CMK (cell line): ENCODE data around the gene OSBPL9.
"Not testable (repeated sequence)": the region's sequence is repeated elsewhere in the genome, so short reads cannot be mapped to it uniquely, and the experiment has no call there.

Source experiments
- DNase-seq: peaks from one replicate; pipeline ENCODE4 v3.0.0-alpha.2; 2010; ENCODE audit warnings: low read depth

Gene OSBPL9

GRCh38 chr1:51666478-51666877, 49.6 kb downstream of the OSBPL9 start:
- no peak for DNase-seq

DNA sequence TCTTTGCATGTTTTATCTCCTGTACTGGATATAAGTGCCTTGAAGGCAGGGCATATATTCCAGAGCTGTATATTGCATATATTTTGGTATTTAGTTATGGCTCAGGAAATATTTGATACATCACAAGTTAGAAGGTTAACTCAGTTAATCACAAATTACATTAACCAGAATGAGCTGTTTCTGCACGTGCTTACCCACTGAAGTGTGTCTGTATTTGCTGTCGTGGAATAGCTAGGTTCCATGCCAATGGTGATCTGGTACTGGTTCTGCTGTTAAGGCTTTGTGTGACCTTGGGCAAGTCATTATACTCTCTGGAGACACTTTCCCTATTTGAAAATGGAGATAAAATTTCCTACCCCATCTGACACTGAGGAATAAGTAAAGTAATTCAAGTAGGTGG, 50.7 kb downstream of the OSBPL9 start:
- DNase-seq = no peak

DNA sequence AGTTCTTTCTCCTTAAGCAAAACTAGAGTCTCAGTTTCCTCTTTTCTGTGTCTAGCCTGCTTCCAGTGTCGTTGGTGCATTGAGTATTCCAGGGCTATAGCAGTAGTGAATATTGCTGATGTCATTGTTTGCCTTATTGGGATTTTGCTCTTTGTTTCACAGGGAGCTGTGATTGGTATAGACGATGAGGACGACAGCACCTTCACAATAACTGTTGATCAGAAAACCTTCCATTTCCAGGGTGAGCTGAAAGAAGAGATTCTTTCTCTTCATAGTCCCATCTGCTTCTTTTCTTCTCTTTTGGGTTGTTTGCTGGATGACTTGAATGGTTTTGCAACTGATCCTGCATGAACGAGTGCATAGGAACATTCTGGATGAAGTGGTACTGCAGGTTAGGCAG, 52.4 kb downstream of the OSBPL9 start:
- no peak for DNase-seq

DNA sequence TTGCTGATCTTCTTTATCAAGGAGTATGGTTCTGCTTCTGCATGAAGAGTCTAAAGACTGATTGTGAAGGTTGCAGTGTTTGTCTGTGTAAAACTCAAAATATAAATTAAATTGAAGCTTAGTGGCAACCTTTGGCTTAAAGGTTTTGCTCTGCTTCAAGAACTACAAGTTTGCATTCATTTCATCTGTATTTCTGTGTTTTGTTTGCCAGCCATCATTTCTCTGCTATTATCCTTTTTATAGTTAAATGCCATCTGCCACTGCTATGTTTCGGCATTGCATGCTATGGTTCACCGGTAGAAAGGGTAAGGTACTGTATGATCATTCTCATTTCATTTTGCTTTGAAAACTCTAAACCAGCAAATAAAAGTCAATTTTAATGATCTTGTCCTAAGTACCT, 52.9 kb downstream of the OSBPL9 start:
- DNase-seq = no peak

- DNase-seq = no peak
These were observed 54.8 kb downstream of the OSBPL9 start for GRCh38 chr1:51671527-51672325.

DNA sequence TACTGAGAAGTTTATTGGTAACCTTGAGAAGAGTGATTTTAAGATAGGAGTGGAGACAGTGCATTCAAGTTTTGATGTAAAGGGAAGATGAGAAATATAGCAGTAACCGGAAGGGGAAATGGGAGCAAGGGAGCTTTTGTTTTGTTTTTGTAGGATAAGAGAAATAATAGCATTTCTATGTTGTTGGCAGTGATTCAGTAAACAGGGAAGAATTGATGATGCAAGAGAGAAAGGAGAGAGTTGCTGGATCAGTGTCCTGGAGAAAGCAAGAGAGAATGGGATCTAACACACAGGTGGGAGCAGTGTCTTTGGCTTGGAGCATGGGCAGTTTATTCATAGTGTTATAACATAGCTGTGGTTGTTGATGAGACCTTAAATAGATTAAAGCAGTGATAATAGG, 56.4 kb downstream of the OSBPL9 start:
- no peak for DNase-seq

- DNase-seq = no peak
These were observed 58.4 kb downstream of the OSBPL9 start for GRCh38 chr1:51675177-51675780.

DNA sequence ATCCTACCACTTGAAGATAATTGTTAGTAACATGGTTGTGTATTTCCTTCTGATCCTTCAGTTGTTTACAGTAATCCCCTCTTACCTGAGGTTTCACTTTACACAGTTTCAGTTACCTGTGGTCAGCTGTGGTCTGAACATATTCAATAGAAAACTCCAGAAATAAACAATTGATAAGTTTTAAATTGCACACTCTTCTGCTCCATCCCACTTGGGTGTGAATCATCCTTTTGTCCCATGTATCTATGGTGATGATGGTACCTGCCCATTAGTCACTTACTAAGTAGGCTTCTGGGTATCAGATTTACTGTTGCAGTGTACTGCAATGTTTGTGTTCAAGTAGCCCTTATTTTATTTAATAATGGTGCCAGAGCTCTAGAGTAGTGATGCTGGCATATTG, 62.5 kb downstream of the OSBPL9 start:
- no peak for DNase-seq

GRCh38 chr1:51684776-51685175, 67.9 kb downstream of the OSBPL9 start:
- DNase-seq = no peak

- DNase-seq = no peak
These were observed 69.6 kb downstream of the OSBPL9 start for GRCh38 chr1:51686450-51686849.

- DNase-seq = no peak
These were observed 72.2 kb downstream of the OSBPL9 start for GRCh38 chr1:51689075-51689440.

- no peak for DNase-seq
These were observed 72.8 kb downstream of the OSBPL9 start for GRCh38 chr1:51689643-51690042.

GRCh38 chr1:51690285-51690961, 73.5 kb downstream of the OSBPL9 start:
- no peak for DNase-seq

DNA sequence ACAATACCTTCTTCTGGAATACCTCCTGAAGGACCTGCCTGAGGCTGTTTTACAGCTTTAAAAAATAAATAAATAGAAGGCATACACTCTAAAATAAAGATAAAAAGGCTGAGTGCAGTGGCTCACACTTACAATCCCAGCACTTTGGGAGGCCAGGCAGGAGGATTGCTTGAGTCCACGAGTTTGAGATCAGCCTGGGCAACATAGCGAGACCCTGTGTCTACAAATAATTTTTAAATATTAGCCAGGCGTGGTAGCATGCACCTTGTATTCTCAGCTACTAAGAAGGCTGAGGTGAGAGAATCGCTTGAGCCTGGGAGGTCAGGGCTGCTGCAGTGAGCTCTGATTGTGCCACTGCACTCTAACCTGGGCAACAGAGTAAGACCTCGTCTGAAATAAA, 75.0 kb downstream of the OSBPL9 start:
- no peak for DNase-seq

- no peak for DNase-seq
These were observed 76.7 kb downstream of the OSBPL9 start for GRCh38 chr1:51693419-51694155.

- no peak for DNase-seq
These were observed 80.3 kb downstream of the OSBPL9 start for GRCh38 chr1:51697166-51697565.

DNA sequence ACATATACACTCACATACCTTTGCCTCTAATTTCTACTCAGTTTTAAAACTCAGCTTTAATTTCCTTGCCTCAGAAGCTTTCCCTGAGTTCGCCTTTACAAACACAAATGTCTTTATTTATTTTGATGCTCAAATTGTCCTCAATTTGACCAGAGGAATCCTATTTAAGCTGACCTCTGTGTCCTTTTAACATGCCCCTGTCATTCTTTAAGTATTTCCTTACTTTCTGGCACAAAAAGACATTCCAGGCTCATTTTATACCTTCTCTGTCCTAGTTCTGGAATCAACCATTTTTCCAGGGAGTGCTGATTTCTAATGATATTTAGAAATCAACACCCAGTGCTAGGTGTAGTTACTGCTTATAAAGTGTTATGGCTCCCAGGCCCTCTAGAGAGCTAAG, 82.5 kb downstream of the OSBPL9 start:
- DNase-seq = no peak

DNA sequence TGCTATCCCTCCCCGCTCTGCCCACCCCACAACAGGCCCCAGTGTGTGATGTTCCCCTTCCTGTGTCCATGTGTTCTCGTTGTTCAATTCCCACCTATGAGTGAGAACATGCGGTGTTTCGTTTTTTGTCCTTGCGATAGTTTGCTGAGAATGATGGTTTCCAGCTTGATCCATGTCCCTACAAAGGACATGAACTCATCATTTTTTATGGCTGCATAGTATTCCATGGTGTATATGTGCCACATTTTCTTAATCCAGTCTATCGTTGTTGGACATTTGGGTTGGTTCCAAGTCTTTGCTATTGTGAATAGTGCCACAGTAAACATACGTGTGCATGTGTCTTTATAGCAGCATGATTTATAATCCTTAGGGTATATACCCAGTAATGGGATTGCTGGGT, 84.9 kb downstream of the OSBPL9 start:
- not testable (repeated sequence) for DNase-seq

DNA sequence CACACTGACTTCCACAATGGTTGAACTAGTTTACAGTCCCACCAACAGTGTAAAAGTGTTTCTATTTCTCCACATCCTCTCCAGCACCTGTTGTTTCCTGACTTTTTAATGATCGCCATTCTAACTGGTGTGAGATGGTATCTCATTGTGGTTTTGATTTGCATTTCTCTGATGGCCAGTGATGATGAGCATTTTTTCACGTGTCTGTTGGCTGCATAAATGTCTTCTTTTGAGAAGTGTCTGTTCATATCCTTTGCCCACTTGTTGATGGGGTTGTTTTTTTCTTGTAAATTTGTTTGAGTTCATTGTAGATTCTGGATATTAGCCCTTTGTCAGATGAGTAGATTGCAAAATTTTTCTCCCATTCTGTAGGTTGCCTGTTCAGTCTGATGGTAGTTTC, 85.3 kb downstream of the OSBPL9 start:
- DNase-seq = not testable (repeated sequence)

DNA sequence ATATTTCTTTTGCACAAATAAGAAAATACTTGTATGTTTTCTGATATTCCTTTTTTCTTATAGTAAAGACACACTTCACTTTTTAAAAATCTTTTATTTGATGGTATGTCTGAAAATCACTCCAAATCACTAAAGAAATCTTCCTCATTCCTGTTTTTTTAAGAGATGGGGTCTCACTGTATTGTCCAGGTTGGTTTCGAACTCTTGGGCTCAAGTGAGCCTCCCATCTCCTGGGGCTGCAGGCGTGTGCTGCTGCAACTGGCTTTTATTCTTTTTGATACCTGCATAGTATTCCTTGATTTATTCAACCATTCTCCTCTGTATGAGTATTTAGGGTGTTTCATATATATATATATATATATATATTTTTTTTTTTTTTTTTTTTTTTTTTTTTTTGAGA, 88.1 kb downstream of the OSBPL9 start:
- DNase-seq = no peak

GRCh38 chr1:51708911-51709760, 92.2 kb downstream of the OSBPL9 start:
- no peak for DNase-seq

DNA sequence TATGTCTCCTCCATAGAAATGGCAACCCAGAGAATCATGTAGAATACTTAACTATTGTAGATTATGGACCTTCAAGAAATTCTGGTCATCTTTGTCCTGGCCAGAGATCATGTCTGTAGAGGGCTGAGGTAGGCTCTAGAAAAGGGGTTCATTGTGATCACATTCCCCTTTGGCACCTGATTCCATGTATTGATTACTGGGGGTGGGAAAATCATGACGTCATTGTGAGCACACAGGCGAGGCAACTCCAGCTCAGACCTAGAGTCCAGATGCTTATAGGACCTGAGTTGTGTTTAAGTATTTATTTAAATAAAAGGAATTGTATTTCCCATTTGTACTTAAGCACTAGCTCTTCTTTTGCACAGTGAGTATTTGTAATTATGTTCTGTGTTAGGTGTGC, 93.1 kb downstream of the OSBPL9 start:
- DNase-seq = no peak
